ENCODE results near the gene NCOR2.

DNA sequence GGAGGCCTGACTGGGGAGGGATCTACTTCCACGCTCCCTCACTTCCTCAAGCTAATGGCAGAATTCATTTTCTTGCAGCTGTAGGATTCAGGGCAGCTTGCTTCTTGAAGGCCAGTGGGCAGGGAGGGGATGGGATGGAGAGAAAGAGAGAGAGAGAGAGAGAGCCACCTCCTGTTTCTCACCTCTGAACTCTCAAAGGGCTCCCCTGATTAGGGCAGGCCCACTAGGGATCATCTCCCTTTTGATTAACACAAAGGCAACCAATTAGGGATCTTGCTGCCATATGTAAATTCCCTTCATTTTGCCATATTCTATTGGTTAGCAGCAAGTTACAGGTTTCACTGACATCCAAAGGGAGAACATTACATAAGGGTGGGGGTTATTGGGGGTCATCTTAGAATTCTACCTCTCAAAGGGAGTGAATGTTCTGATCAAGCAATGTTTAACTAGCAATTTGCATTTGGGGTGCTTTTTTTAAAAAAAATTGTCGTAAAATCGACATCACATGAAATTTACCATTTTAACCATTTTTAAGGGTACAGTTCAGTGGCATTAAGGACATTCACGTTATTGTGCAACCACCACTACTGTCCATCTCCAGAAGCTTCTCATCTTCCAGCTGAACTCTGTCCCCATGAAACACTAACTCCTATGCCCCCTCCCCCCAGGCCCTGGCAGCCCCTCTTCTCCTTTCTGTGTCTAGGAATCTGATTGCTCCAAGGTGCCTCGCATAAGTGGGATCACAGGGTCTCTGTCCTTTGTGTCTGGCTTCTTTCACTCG lies 47.3 kb upstream of the NCOR2 start:
- TF ChIP-seq POLR2A (IDR thresholded peaks at IDR 0.05) = no peak
- TF ChIP-seq, protein P1, sequence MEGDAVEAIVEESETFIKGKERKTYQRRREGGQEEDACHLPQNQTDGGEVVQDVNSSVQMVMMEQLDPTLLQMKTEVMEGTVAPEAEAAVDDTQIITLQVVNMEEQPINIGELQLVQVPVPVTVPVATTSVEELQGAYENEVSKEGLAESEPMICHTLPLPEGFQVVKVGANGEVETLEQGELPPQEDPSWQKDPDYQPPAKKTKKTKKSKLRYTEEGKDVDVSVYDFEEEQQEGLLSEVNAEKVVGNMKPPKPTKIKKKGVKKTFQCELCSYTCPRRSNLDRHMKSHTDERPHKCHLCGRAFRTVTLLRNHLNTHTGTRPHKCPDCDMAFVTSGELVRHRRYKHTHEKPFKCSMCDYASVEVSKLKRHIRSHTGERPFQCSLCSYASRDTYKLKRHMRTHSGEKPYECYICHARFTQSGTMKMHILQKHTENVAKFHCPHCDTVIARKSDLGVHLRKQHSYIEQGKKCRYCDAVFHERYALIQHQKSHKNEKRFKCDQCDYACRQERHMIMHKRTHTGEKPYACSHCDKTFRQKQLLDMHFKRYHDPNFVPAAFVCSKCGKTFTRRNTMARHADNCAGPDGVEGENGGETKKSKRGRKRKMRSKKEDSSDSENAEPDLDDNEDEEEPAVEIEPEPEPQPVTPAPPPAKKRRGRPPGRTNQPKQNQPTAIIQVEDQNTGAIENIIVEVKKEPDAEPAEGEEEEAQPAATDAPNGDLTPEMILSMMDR (IDR thresholded peaks at IDR 0.05) = no peak
